Ovary (tissue), 3 donors: ENCODE measurements around the gene LCE1E.

Source experiments
- POLR2A ChIP-seq: fragments of 450-650 bp; IDR thresholded peaks from one replicate; pipeline ENCODE4 v1.6.1; 2017; ENCODE audit warnings: antibody characterized with exemption, mild to moderate bottlenecking, moderate library complexity
- TF ChIP-seq, protein P1 (sequence below), 3 donors: fragments of 450-650 bp in 2 of 3; fragments of 200-600 bp in 1 of 3; IDR thresholded peaks; one replicate each; pipeline versions ENCODE4 v1.5.1 to v1.8.0; 2016 to 2022; ENCODE audit warnings: antibody characterized with exemption in 3 of 3, mild to moderate bottlenecking in 1 of 3
- donor health status: DM: no; HTN: no; CAD: no.

DNA sequence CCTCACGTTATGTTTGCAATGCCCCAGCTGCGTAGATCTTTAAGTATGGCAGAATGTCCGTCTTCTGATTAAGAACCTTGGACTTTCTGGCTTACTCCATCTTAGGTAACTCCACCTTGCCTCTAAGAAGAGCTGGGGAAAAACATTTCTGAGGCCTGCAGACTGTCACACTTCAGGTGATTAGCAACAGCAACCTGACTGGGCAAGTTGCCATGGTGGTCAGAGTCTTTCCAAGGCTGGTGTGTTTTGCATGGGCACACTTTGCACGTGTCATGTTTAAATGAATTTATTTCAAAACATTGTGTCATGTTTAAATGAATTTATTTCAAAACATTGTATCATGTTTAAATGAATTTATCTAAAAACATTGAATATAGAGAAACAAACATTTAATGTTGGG lies 27.4 kb upstream of the LCE1E start:
- no peak for TF ChIP-seq POLR2A
- TF ChIP-seq, protein P1, sequence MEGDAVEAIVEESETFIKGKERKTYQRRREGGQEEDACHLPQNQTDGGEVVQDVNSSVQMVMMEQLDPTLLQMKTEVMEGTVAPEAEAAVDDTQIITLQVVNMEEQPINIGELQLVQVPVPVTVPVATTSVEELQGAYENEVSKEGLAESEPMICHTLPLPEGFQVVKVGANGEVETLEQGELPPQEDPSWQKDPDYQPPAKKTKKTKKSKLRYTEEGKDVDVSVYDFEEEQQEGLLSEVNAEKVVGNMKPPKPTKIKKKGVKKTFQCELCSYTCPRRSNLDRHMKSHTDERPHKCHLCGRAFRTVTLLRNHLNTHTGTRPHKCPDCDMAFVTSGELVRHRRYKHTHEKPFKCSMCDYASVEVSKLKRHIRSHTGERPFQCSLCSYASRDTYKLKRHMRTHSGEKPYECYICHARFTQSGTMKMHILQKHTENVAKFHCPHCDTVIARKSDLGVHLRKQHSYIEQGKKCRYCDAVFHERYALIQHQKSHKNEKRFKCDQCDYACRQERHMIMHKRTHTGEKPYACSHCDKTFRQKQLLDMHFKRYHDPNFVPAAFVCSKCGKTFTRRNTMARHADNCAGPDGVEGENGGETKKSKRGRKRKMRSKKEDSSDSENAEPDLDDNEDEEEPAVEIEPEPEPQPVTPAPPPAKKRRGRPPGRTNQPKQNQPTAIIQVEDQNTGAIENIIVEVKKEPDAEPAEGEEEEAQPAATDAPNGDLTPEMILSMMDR (IDR thresholded peaks at IDR 0.05): no peak
